Right lobe of liver (tissue), 4 donors: ENCODE results near the gene LRRC38.

ENCODE experiments used
- CTCF ChIP-seq, 4 donors: fragments of 200-600 bp in 3 of 4; fragments of 450-650 bp in 1 of 4; IDR thresholded peaks; one replicate each; pipeline versions ENCODE4 v1.5.1 to v1.8.0; 2016 to 2022; ENCODE audit warnings: antibody characterized with exemption in 4 of 4, mild to moderate bottlenecking in 2 of 4
- POLR2A ChIP-seq: fragments of 450-650 bp; IDR thresholded peaks from one replicate; pipeline ENCODE4 v1.6.1; 2017; ENCODE audit warnings: antibody characterized with exemption, mild to moderate bottlenecking
- donor health status: DM: no; HTN: no; CAD: no.
- donor health status: DM: no; HTN: no; CAD: no.
- donor health status: DM: no; HTN: yes; CAD: no.

GRCh38 chr1:13443335-13443979, 70.3 kb downstream of the LRRC38 start:
- TF ChIP-seq CTCF (IDR thresholded peaks at IDR 0.05) (no peak), POLR2A (no peak)
